GM23338 (cell line): ENCODE measurements around the gene HSPA14. TPM values are rescaled to one million over a fixed set of nuclear protein-coding genes. Genes with fewer than 3 reads are reported as not detected.

Experiments used
- ATAC-seq: fragments of 200-7000 bp; cut with Tn5 transposase; 3 replicates; pipeline ENCODE4 v1.9.1; 2020
- DNase-seq: peaks from one replicate; pipeline ENCODE4 v3.0.0-alpha.2; 2015; ENCODE audit warnings: low spot score
- H2AFZ ChIP-seq: fragments of 200-600 bp; sonication (generic); 2 replicates; pipeline ENCODE4 v1.8.0; 2016; ENCODE audit warnings: antibody characterized with exemption, mild to moderate bottlenecking, moderate library complexity
- H3F3A ChIP-seq: fragments of 200-600 bp; sonication (generic); replicated peaks from 2 replicates; pipeline ENCODE4 v1.8.0; 2017; ENCODE audit warnings: antibody characterized with exemption, mixed run types, low read depth
- H3K27ac ChIP-seq: fragments of 200-600 bp; sonication (generic); 2 replicates; pipeline ENCODE4 v1.6.1; 2016; ENCODE audit warnings: low read depth
- H3K27me3 ChIP-seq: fragments of 200-600 bp; sonication (generic); 2 replicates; pipeline ENCODE4 v1.8.0; 2016; ENCODE audit warnings: mild to moderate bottlenecking, mixed run types, moderate library complexity; ENCODE audit not compliant: insufficient read depth
- H3K36me3 ChIP-seq: fragments of 200-600 bp; sonication (generic); 2 replicates; pipeline ENCODE4 v1.8.0; 2016; ENCODE audit warnings: mild to moderate bottlenecking; ENCODE audit not compliant: insufficient read depth
- H3K4me1 ChIP-seq: fragments of 200-600 bp; sonication (generic); 2 replicates; pipeline ENCODE4 v1.8.0; 2016; ENCODE audit warnings: mild to moderate bottlenecking, moderate library complexity; ENCODE audit not compliant: insufficient read depth
- H3K4me2 ChIP-seq: fragments of 200-600 bp; sonication (generic); 2 replicates; pipeline ENCODE4 v1.7.1; 2017; ENCODE audit warnings: mixed run types
- H3K4me3 ChIP-seq: fragments of 200-600 bp; sonication (generic); 2 replicates; pipeline ENCODE4 v1.6.1; 2016; ENCODE audit warnings: mixed run types
- H3K79me2 ChIP-seq: fragments of 200-600 bp; sonication (generic); replicated peaks from 2 replicates; pipeline ENCODE4 v1.8.0; 2017; ENCODE audit warnings: mild to moderate bottlenecking; ENCODE audit not compliant: insufficient read depth
- H3K9me2 ChIP-seq: fragments of 200-600 bp; sonication (generic); 2 replicates; pipeline ENCODE4 v1.8.0; 2017; ENCODE audit not compliant: insufficient read depth
- H4K20me1 ChIP-seq: fragments of 200-600 bp; sonication (generic); replicated peaks from 2 replicates; pipeline ENCODE4 v1.8.0; 2017; ENCODE audit warnings: mild to moderate bottlenecking; ENCODE audit not compliant: insufficient read depth
- H3K27ac Mint-ChIP-seq: 2 replicates; pipeline ENCODE4 v1.8.0; 2020; ENCODE audit warnings: inconsistent platforms, mild to moderate bottlenecking, moderate library complexity, mixed read lengths
- H3K27me3 Mint-ChIP-seq: 3 replicates; pipeline ENCODE4 v1.8.0; 2022; ENCODE audit warnings: low read depth, mild to moderate bottlenecking, moderate library complexity, mixed read lengths, inconsistent platforms; ENCODE audit not compliant: insufficient read depth, poor library complexity
- H3K36me3 Mint-ChIP-seq: 3 replicates; pipeline ENCODE4 v1.8.0; 2021; ENCODE audit warnings: low read depth, mild to moderate bottlenecking, inconsistent platforms, moderate library complexity, mixed read lengths
- H3K4me1 Mint-ChIP-seq: 3 replicates; pipeline ENCODE4 v1.8.0; 2020; ENCODE audit warnings: mild to moderate bottlenecking, inconsistent platforms, mixed read lengths
- H3K4me3 Mint-ChIP-seq: 3 replicates; pipeline ENCODE4 v1.8.0; 2021; ENCODE audit warnings: moderate library complexity, mild to moderate bottlenecking, inconsistent platforms, mixed read lengths
- H3K9me3 Mint-ChIP-seq: 3 replicates; pipeline ENCODE4 v1.8.0; 2020; ENCODE audit warnings: moderate library complexity, mild to moderate bottlenecking, inconsistent platforms, mixed read lengths
- CREB1 ChIP-seq: fragments of 250-450 bp; sonication (Bioruptor Pico); IDR thresholded peaks from 2 replicates; pipeline ENCODE4 v1.5.0; 2020; ENCODE audit warnings: low read depth, mild to moderate bottlenecking, moderate library complexity
- CTCF ChIP-seq, 2 experiments: fragments of 200-600 bp in 1 of 2; sonication (generic) in 1 of 2; conservative IDR thresholded peaks; 2 replicates each; pipeline versions ENCODE4 v1.5.1 to v1.6.1; 2016 to 2017; ENCODE audit warnings: antibody characterized with exemption in 2 of 2, low read depth in 2 of 2, mild to moderate bottlenecking in 2 of 2, moderate library complexity in 1 of 2
- ETS1 ChIP-seq: IDR thresholded peaks from 2 replicates; pipeline ENCODE4 v1.6.1; 2016; ENCODE audit warnings: antibody characterized with exemption
- EZH2 ChIP-seq: fragments of 200-600 bp; sonication (generic); IDR thresholded peaks from one replicate; pipeline ENCODE4 v1.8.0; 2017; ENCODE audit warnings: antibody characterized with exemption, mild to moderate bottlenecking, low read depth; ENCODE audit not compliant: unreplicated experiment
- EZH2phosphoT487 ChIP-seq: fragments of 200-600 bp; sonication (generic); IDR thresholded peaks from one replicate; pipeline ENCODE4 v1.8.1; 2018; ENCODE audit warnings: antibody characterized with exemption; ENCODE audit not compliant: unreplicated experiment
- JUNB ChIP-seq: IDR thresholded peaks from one replicate; pipeline ENCODE4 v1.6.1; 2016; ENCODE audit warnings: antibody characterized with exemption; ENCODE audit not compliant: unreplicated experiment
- NANOG ChIP-seq: IDR thresholded peaks from 2 replicates; pipeline ENCODE4 v1.6.1; 2016; ENCODE audit warnings: antibody characterized with exemption, borderline replicate concordance
- POLR2AphosphoS5 ChIP-seq: IDR thresholded peaks from 2 replicates; pipeline ENCODE4 v1.6.1; 2016; ENCODE audit warnings: antibody characterized with exemption, low read depth
- REST ChIP-seq: IDR thresholded peaks from one replicate; pipeline ENCODE4 v1.6.1; 2018; ENCODE audit warnings: antibody characterized with exemption; ENCODE audit not compliant: unreplicated experiment
- STAT1 ChIP-seq: IDR thresholded peaks from one replicate; pipeline ENCODE4 v1.6.1; 2016; ENCODE audit warnings: antibody characterized with exemption; ENCODE audit not compliant: unreplicated experiment
- ZNF114 ChIP-seq: fragments of 250-450 bp; sonication (Bioruptor Pico); IDR thresholded peaks from 2 replicates; pipeline ENCODE4 v1.5.0; 2020; ENCODE audit warnings: mild to moderate bottlenecking, moderate library complexity
- ZNF331 ChIP-seq: fragments of 250-450 bp; sonication (Bioruptor Pico); IDR thresholded peaks from 2 replicates; pipeline ENCODE4 v1.5.0; 2020; ENCODE audit warnings: low read depth, mild to moderate bottlenecking, moderate library complexity
- ZNF462 ChIP-seq: fragments of 250-450 bp; sonication (Bioruptor Pico); IDR thresholded peaks from 2 replicates; pipeline ENCODE4 v1.5.0; 2020; ENCODE audit warnings: mild to moderate bottlenecking, moderate library complexity
- polyA plus RNA-seq: library from polyadenylated mRNA; unstranded; fragments of >200 nt; fragmentation: Nextera tagmentation; extraction: Ambion mirVana; gene quantifications from 2 replicates; pipeline ENCODE4 v1.2.1, GENCODE V29; 2016
- total RNA-seq: library from RNA; depleted of rRNA; stranded (reverse); fragments of >200 nt; shearing (Covaris generic); gene quantifications from 2 replicates; pipeline ENCODE4 v1.2.3, GENCODE V29; 2014

HSPA14 gene
- total and polyA plus RNA-seq, 2 experiments from 2014 or later: 32.4 to 46.5 TPM

GRCh38 chr10:14916600-14916999 lies 78.5 kb downstream of the HSPA14 start:
- H3K4me2 ChIP-seq: no peak overlapping the region
- no peak overlapping the region for H2AFZ ChIP-seq
- H4K20me1 ChIP-seq: no peaks in the 10 kb centered on the region
- H3K36me3 ChIP-seq: peaks cover 16% of the 10 kb centered on the region
- H3K9me2 ChIP-seq: no peaks in the 10 kb centered on the region
- H3K79me2 ChIP-seq: no peaks in the 10 kb centered on the region
- H3K27me3 ChIP-seq: no peaks in the 10 kb centered on the region
- Mint-ChIP-seq H3K27me3 (no peaks in the 10 kb centered on the region), H3K27ac (no peak overlapping the region), H3K4me3 (no peak overlapping the region), H3K36me3 (peaks cover 94% of the 10 kb centered on the region), H3K4me1 (peaks cover 1% of the 10 kb centered on the region; the same call in 1 of the 3 replicates), H3K9me3 (peaks cover 52% of the 10 kb centered on the region; the same call in 2 of the 3 replicates)
- H3K4me3 ChIP-seq: no peak overlapping the region
- no peak for DNase-seq
- TF ChIP-seq JUNB (no peak), POLR2AphosphoS5 (no peak), ETS1 (no peak), CREB1 (CRISPR knock-in tag) (no peak), REST (no peak), EZH2phosphoT487 (no peak), CTCF (conservative IDR thresholded peaks at IDR 0.05; ENCODE audit: low read depth in 2 of 2) (no peak), ZNF114 (no peak), ZNF462 (no peak), ZNF331 (CRISPR knock-in tag) (no peak), EZH2 (no peak), NANOG (no peak), STAT1 (no peak)
- no peak overlapping the region for H3K27ac ChIP-seq
- no peaks in the 10 kb centered on the region for H3K4me1 ChIP-seq
- ATAC-seq: no peak
- no peaks in the 10 kb centered on the region for H3F3A ChIP-seq
